ENCODE results near the gene ATG14. TPM values are rescaled to one million over a fixed set of nuclear protein-coding genes. Genes with fewer than 3 reads are reported as not detected.

Gene ATG14
- polyA plus RNA-seq, 2 of the 4 experiments (the other 2 are of a cell fraction): 5.9 to 7.4 TPM

- no peak overlapping the region for H3K4me2 ChIP-seq
- H3K4me1 ChIP-seq: no peaks in the 10 kb centered on the region
- ChIA-PET POLR2A (no interaction called here), CTCF (interaction anchor here (0.8 to 1.4 kb wide), 2 partner anchors 47 to 287 kb away, joined by 3 read pairs; no protein-coding TSS in a partner anchor)
- FAIRE-seq (no peak), ATAC-seq (no peak), DNase-seq (ENCODE audit: low read depth in 1 of 2, low spot score in 1 of 2) (no peak)
- peaks cover 10% of the 10 kb centered on the region for H3K9me3 ChIP-seq
- H3K27ac ChIP-seq: no peak overlapping the region
- no peak overlapping the region for H3K4me3 ChIP-seq
- TF ChIP-seq MAFK (IDR thresholded peaks at IDR 0.05; ENCODE audit: partially characterized antibody) (peak; percentile 61), FOSL2 (IDR thresholded peaks at IDR 0.05) (no peak), FOSL2 (CRISPR knock-in tag; IDR thresholded peaks at IDR 0.05) (no peak)
- WGBS (ENCODE audit: missing lambda C conversion rate): 62% methylated on average over 3 of the region's 3 CpGs
Observed at GRCh38 chr14:55317542-55318306, 93.9 kb downstream of the ATG14 start.

- no peak for ATAC-seq
- ChIA-PET CTCF (interaction anchor here (0.6 to 1.1 kb wide), 4 partner anchors 11 to 103 kb away, joined by 3 to 4 read pairs (median 3); no protein-coding TSS in a partner anchor), POLR2A (interaction anchor here (0.7 kb wide), 1 partner anchor 78 kb away, joined by 3 read pairs; no protein-coding TSS in a partner anchor)
- WGBS (ENCODE audit: missing lambda C conversion rate): 92% methylated on average over 4 of the region's 4 CpGs
- H3K4me1 ChIP-seq: no peaks in the 10 kb centered on the region
- DNase-seq (ENCODE audit: low read depth in 1 of 2, low spot score in 1 of 2): no peak
- TF ChIP-seq ZSCAN20 (CRISPR knock-in tag; IDR thresholded peaks at IDR 0.05) (no peak), MYC (IDR thresholded peaks at IDR 0.05; ENCODE audit: borderline replicate concordance, low read length) (no peak), CHD4 (IDR thresholded peaks at IDR 0.05; ENCODE audit: borderline replicate concordance) (no peak), CHD2 (IDR thresholded peaks at IDR 0.05; ENCODE audit: low read length, partially characterized antibody) (no peak)
- no peak overlapping the region for H3K4me2 ChIP-seq
- no peak overlapping the region for H3K4me3 ChIP-seq
- no peak overlapping the region for H3K27ac ChIP-seq
- FAIRE-seq: no peak
- peaks cover 22% of the 10 kb centered on the region for H3K9me3 ChIP-seq
Observed at GRCh38 chr14:55316564-55316963, 95.1 kb downstream of the ATG14 start.

Small RNA genes within 50 kb of the gene (small RNA-seq; reads per million reads assigned to genes)
- gene AL356801.1: 0 reads per million in 6 experiments

Other genes with a start within 250 kb of the ATG14 start
- 28.5 and 46.6 TPM in 2 replicates for gene DLGAP5, start 220.2 kb downstream of the ATG14 start, polyA plus RNA-seq (2011; rRNA removed)
- gene DLGAP5, start 220.2 kb downstream of the ATG14 start, polyA plus RNA-seq (2017; fragmentation: RNase III; extraction: RNeasy Plus Mini Kit Qiagen cat#74134 plus additional on column Dnase treatment): 42.1 to 49.6 TPM (median 46.1 TPM) in 3 replicates
- gene FBXO34, start 140.4 kb downstream of the ATG14 start, polyA plus RNA-seq (2011; rRNA removed): 27.4 and 28.0 TPM in 2 replicates
- 13.9 to 15.4 TPM (median 14.8 TPM) in 3 replicates for gene FBXO34, start 140.4 kb downstream of the ATG14 start, polyA plus RNA-seq (2017; fragmentation: RNase III; extraction: RNeasy Plus Mini Kit Qiagen cat#74134 plus additional on column Dnase treatment)
- not detected in 2 replicates for gene TBPL2, start 28.8 kb upstream of the ATG14 start, polyA plus RNA-seq (2011; rRNA removed)
- gene TBPL2, start 28.8 kb upstream of the ATG14 start, polyA plus RNA-seq (2017; fragmentation: RNase III; extraction: RNeasy Plus Mini Kit Qiagen cat#74134 plus additional on column Dnase treatment): not detected in 3 replicates
- 118 and 233 TPM in 2 replicates for gene KTN1, start 168.4 kb upstream of the ATG14 start, polyA plus RNA-seq (2011; rRNA removed)
- 153 to 158 TPM (median 157 TPM) in 3 replicates for gene KTN1, start 168.4 kb upstream of the ATG14 start, polyA plus RNA-seq (2017; fragmentation: RNase III; extraction: RNeasy Plus Mini Kit Qiagen cat#74134 plus additional on column Dnase treatment)

All from A549 (cell line).